Mucosa of descending colon (tissue), 3 donors: ENCODE data around the gene ENAH. TPM values are rescaled to one million over a fixed set of nuclear protein-coding genes. Genes with fewer than 3 reads are reported as not detected.
A peak's percentile ranks its signal among the peaks of the same experiment; 100 is the strongest.

ENCODE experiments used
- ATAC-seq: fragments of 200-7000 bp; cut with Tn5 transposase; one replicate; pipeline ENCODE4 v1.9.1; 2020; ENCODE audit warnings: mild to moderate bottlenecking, moderate library complexity
- DNase-seq, 3 donors: peaks; one replicate each; pipeline ENCODE4 v3.0.0-alpha.2; 2020
- H3K36me3 ChIP-seq: fragments of 200-600 bp; one replicate; pipeline ENCODE4 v1.8.0; 2021; ENCODE audit warnings: low read depth, mild to moderate bottlenecking
- H3K4me1 ChIP-seq: fragments of 200-600 bp; one replicate; pipeline ENCODE4 v1.8.0; 2021; ENCODE audit warnings: low read depth, mild to moderate bottlenecking
- H3K4me3 ChIP-seq: fragments of 200-600 bp; one replicate; pipeline ENCODE4 v1.8.0; 2021; ENCODE audit warnings: mild to moderate bottlenecking
- H3K9me3 ChIP-seq: fragments of 200-600 bp; one replicate; pipeline ENCODE4 v1.8.0; 2021; ENCODE audit warnings: mild to moderate bottlenecking
- CTCF ChIP-seq: fragments of 200-600 bp; IDR thresholded peaks from one replicate; pipeline ENCODE4 v1.8.0; 2022; ENCODE audit warnings: antibody characterized with exemption, mild to moderate bottlenecking
- intact Hi-C, 2 donors: fragments of 100-400 bp; cut with DNase I in 1 of 2; cut with micrococcal nuclease in 1 of 2; formaldehyde crosslinking; loops; one replicate each; pipeline versions ENCODE4 v1.11.0 to v1.11.1; 2022; cut with DNase I, micrococcal nuclease
- total RNA-seq, 3 donors: library from RNA; stranded (reverse); fragmentation: NEBNext Ultra II Directional in 2 of 3; extraction: Animal tissue kit (Norgen Biotek cat#: 25700) in 2 of 3; gene quantifications; one replicate each; pipeline versions ENCODE4 v1.2.1 to v1.2.4, GENCODE V29; 2021 to 2023
- donor health status: DM: no; HTN: no; CAD: no; lungs with moderate emphysema.
- donor health status: DM: no; HTN: no; CAD: no.
- donor health status: DM: no; HTN: yes; CAD: no.

The ENAH gene
- total RNA-seq, 3 donors from 2014 or later, result 17.6 to 130 (median 41.3) TPM

DNA sequence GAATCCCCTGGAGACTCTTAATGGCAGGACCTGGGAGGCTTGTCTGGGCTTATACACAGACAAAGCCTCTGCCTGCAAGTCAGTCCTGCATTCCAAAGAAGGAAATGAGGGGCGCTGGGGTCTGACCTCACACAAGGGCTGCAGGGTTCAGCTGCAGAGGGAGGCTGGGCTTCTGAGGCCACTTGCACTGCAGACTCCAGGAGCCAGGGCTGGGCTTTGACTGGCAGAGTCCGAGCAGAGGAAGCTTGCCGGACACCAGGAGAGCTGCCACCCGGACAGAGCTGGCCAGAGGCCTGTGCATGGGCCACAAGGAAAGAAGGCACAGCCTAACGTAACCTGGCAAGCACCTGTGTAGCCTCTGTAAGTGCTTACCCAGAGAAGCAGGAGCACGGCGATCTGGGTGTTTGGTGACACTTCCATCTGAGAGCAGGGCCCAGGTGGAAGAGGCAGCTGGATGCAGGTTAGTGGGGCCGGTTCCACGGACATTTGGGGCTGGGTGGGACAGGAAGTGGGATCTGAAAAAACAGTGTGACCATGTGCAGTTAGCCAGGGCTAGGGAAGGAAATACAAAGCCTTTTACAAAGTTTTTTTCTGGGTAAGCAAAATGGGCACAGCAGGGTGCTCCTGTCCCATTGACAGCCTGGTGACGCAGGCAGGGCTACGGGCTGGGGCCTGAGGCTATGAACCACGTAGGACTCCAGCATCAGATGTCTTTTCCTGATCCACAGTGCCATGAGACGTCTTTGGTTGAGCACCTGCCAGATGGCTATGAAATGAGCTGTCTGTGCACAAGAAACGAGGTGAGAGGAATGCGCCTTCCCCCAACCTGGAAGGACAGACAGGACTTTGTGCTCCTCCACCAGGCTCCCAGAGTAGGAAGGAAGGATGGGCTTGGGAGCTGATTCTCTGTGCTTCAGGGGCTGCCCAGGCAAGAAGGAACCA, 187.8 kb downstream of the ENAH start:
- intact Hi-C loops, result no loop called here
- Histone ChIP-seq H3K9me3 (no peaks in the 10 kb centered on the region), H3K4me1 (peaks cover 14% of the 10 kb centered on the region), H3K36me3 (no peaks in the 10 kb centered on the region), H3K4me3 (no peak overlapping the region)
- no peak for DNase-seq
- TF ChIP-seq CTCF, result no peak
- no peak for ATAC-seq

DNA sequence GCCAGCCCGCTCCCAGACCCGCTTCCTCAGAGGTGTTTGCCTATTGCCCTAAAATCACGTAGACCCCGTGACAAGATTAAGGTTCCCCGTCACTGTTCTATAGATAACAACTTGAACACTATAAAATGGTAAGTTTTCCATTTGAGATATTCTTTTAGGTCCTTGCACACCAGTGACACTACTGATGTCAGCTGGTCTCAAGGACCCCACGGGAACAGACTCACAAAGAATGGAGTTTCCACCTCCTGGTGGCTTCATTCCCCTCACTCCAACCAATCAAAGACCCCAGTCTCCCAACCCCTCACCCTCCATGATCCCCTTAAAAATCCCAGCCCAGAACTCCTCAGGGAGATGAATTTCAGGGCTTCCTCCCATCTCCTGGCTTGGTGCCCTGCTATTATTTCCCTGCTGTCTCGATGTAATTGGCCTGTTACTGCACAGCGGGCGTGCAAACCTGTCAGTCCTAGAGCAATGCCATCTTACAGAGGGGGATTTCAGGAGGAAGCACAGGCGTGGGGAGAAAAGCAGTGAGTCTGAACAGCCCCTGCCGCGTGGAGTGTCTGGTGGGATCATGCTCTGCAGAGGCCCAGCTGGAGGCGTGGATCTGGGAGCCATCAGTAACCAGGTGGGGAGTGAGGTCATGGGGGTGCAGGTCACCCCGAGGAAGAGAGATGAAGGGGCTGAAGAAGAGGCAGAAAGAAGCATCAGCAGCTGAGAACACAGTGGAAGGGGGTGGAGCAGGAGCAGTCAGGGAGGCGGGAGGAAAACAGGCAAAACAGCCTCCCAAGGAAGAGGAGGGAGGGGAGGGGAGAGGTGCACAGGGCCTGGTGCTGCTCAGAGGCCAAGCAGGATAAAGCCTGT, 190.0 kb downstream of the ENAH start:
- no peaks in the 10 kb centered on the region for H3K9me3 ChIP-seq
- no peak overlapping the region for H3K4me3 ChIP-seq
- ATAC-seq, result peak; percentile 43
- H3K36me3 ChIP-seq, result no peaks in the 10 kb centered on the region
- peaks cover 14% of the 10 kb centered on the region for H3K4me1 ChIP-seq
- intact Hi-C loops, result no loop called here
- no peak for TF ChIP-seq CTCF
- DNase-seq, result peak in 2 of 3 donors; percentile 50 to 66

GRCh38 chr1:225462429-225462713, 190.6 kb downstream of the ENAH start:
- no peak for TF ChIP-seq CTCF
- DNase-seq, result peak in 1 of 3 donors; percentile 38

GRCh38 chr1:225461533-225462428, 191.1 kb downstream of the ENAH start:
- ATAC-seq, result no peak
- intact Hi-C loops, result no loop called here
- H3K4me3 ChIP-seq, result no peak overlapping the region
- TF ChIP-seq CTCF, result no peak
- peak in 1 of 3 donors; percentile 32 for DNase-seq
- no peaks in the 10 kb centered on the region for H3K9me3 ChIP-seq
- no peaks in the 10 kb centered on the region for H3K36me3 ChIP-seq
- peaks cover 14% of the 10 kb centered on the region for H3K4me1 ChIP-seq

More at GRCh38 chr1:225462429-225462713, 190.6 kb downstream of the ENAH start:
- H3K9me3 ChIP-seq, result no peaks in the 10 kb centered on the region
- no peak for ATAC-seq
- H3K4me3 ChIP-seq, result no peak overlapping the region
- no peaks in the 10 kb centered on the region for H3K36me3 ChIP-seq
- intact Hi-C loops, result no loop called here
- H3K4me1 ChIP-seq, result peaks cover 14% of the 10 kb centered on the region
